HepG2 (cell line): ENCODE results near the gene ASCC2. TPM values are rescaled to one million over a fixed set of nuclear protein-coding genes. Genes with fewer than 3 reads are reported as not detected.

Source experiments
- ATAC-seq: fragments of 200-7000 bp; cut with Tn5 transposase; 3 replicates; pipeline ENCODE4 v1.9.1; 2020; ENCODE audit warnings: mild to moderate bottlenecking, moderate library complexity
- BruUV-seq: library from RNA; stranded (reverse); fragments of 400-500 nt; replicated peaks from 2 replicates; lab custom pipeline; 2021; lab: Mats Ljungman, UMichigan
- CTCF ChIA-PET: fragments of 300-600 bp; formaldehyde crosslinking; extraction: SDS; loops from one replicate; lab custom pipeline; 2021; ENCODE audit warnings: low total read pairs, inconsistent platforms, low intra/inter-chr PET ratio; lab: Yijun Ruan, JAX
- POLR2A ChIA-PET: fragments of 350-600 bp; sonication (Branson Sonifier 250); formaldehyde crosslinking; loops from one replicate; lab custom pipeline; 2020; ENCODE audit warnings: antibody characterized with exemption, inconsistent platforms; lab: Yijun Ruan, JAX
- DNase-seq: peaks from one replicate; pipeline ENCODE4 v3.0.0-alpha.2; 2015; ENCODE audit warnings: low spot score
- FAIRE-seq: peaks from 3 replicates; lab custom pipeline; 2011; peaks lifted over from hg19 to GRCh38; lab: Jason Lieb, UNC
- H2AFZ ChIP-seq: one replicate; pipeline ENCODE4 v1.6.1; 2011; ENCODE audit warnings: low read length, inconsistent platforms
- H3K27ac ChIP-seq: fragments of 300-600 bp; 3 replicates; pipeline ENCODE4 v1.8.0; 2011; ENCODE audit warnings: mixed run types, mild to moderate bottlenecking, mixed read lengths, low read length, inconsistent platforms; ENCODE audit not compliant: insufficient read depth; ENCODE audit errors: extremely low read length
- H3K27me3 ChIP-seq, 2 experiments: fragments of 200-600 bp in 1 of 2; 2 replicates in 1 of 2; 3 replicates in 1 of 2; pipeline versions ENCODE4 v1.6.0 to v1.8.0; 2011; ENCODE audit warnings: low read length in 2 of 2, mild to moderate bottlenecking in 2 of 2, moderate library complexity in 2 of 2, inconsistent platforms in 1 of 2; ENCODE audit not compliant: insufficient read depth in 2 of 2, control insufficient read depth in 1 of 2
- H3K36me3 ChIP-seq, 2 experiments: fragments of 200-600 bp in 1 of 2; replicated peaks in 1 of 2; 2 replicates in 1 of 2; 3 replicates in 1 of 2; pipeline versions ENCODE4 v1.5.1 to v1.8.0; 2011; ENCODE audit warnings: low read length in 2 of 2, inconsistent platforms in 1 of 2; ENCODE audit not compliant: insufficient read depth in 2 of 2, control insufficient read depth in 1 of 2
- H3K4me1 ChIP-seq: 2 replicates; pipeline ENCODE4 v1.5.1; 2012; ENCODE audit warnings: low read length, inconsistent platforms; ENCODE audit not compliant: insufficient read depth
- H3K4me2 ChIP-seq: 2 replicates; pipeline ENCODE4 v1.6.0; 2011; ENCODE audit warnings: low read depth, low read length, inconsistent platforms
- H3K4me3 ChIP-seq, 3 experiments: fragments of 200-600 bp in 1 of 3; sonication (generic), shearing (Covaris generic) in 1 of 3; replicated peaks in 1 of 3; 2 replicates each; pipeline ENCODE4 v1.5.1; 2011 to 2016; ENCODE audit warnings: low read length in 3 of 3, inconsistent platforms in 2 of 3, low read depth in 2 of 3, mild to moderate bottlenecking in 2 of 3, control low read depth in 1 of 3, mixed read lengths in 1 of 3; ENCODE audit not compliant: insufficient read depth in 1 of 3
- H3K79me2 ChIP-seq: one replicate; pipeline ENCODE4 v1.6.1; 2011; ENCODE audit warnings: low read length, inconsistent platforms; ENCODE audit not compliant: insufficient read depth
- H3K9ac ChIP-seq: 2 replicates; pipeline ENCODE4 v1.6.0; 2011; ENCODE audit warnings: mild to moderate bottlenecking, low read depth, low read length, inconsistent platforms; ENCODE audit not compliant: insufficient read depth
- H3K9me3 ChIP-seq: 2 replicates; pipeline ENCODE4 v1.5.1; 2012; ENCODE audit warnings: mild to moderate bottlenecking, low read length
- H4K20me1 ChIP-seq: 2 replicates; pipeline ENCODE4 v1.6.0; 2011; ENCODE audit warnings: inconsistent platforms, mild to moderate bottlenecking, low read length, moderate library complexity; ENCODE audit not compliant: insufficient read depth
- AKAP8 ChIP-seq: sonication (generic); formaldehyde crosslinking; IDR thresholded peaks from 2 replicates; pipeline ENCODE4 v1.5.1; 2020; ENCODE audit warnings: mild to moderate bottlenecking, missing genetic modification reagents
- HIVEP1 ChIP-seq: sonication (generic); formaldehyde crosslinking; IDR thresholded peaks from 2 replicates; pipeline ENCODE4 v1.4.0; 2020; ENCODE audit warnings: mild to moderate bottlenecking, missing genetic modification reagents
- KLF13 ChIP-seq: sonication (generic); formaldehyde crosslinking; IDR thresholded peaks from 2 replicates; pipeline ENCODE4 v1.4.0; 2020; ENCODE audit warnings: mild to moderate bottlenecking, missing genetic modification reagents
- MATR3 ChIP-seq: sonication (generic); formaldehyde crosslinking; IDR thresholded peaks from 2 replicates; pipeline ENCODE4 v1.4.0; 2020; ENCODE audit warnings: missing genetic modification reagents
- MXD4 ChIP-seq: IDR thresholded peaks from 2 replicates; pipeline ENCODE4 v1.6.1; 2016; ENCODE audit warnings: mild to moderate bottlenecking, missing biosample characterization, missing genetic modification reagents
- PCBP2 ChIP-seq: fragments of 200-400 bp; formaldehyde crosslinking; optimal IDR thresholded peaks from 2 replicates; pipeline ENCODE3; 2018; ENCODE audit warnings: low read length, low read depth; ENCODE audit not compliant: poor library complexity, severe bottlenecking
- ZBTB38 ChIP-seq: sonication (generic); formaldehyde crosslinking; IDR thresholded peaks from 2 replicates; pipeline ENCODE4 v1.5.1; 2020; ENCODE audit warnings: mild to moderate bottlenecking, missing genetic modification reagents
- ZNF274 ChIP-seq: sonication (generic); formaldehyde crosslinking; IDR thresholded peaks from 2 replicates; pipeline ENCODE4 v1.5.1; 2020; ENCODE audit warnings: mild to moderate bottlenecking, missing genetic modification reagents
- ZNF367 ChIP-seq: sonication (generic); formaldehyde crosslinking; IDR thresholded peaks from 2 replicates; pipeline ENCODE4 v1.4.0; 2020; ENCODE audit warnings: missing genetic modification reagents, borderline replicate concordance
- ZNF383 ChIP-seq: sonication (generic); formaldehyde crosslinking; IDR thresholded peaks from 2 replicates; pipeline ENCODE4 v1.4.0; 2020; ENCODE audit warnings: missing genetic modification reagents, mild to moderate bottlenecking, borderline replicate concordance
- ZNF772 ChIP-seq: sonication (generic); formaldehyde crosslinking; IDR thresholded peaks from 2 replicates; pipeline ENCODE4 v1.5.0; 2020; ENCODE audit warnings: mild to moderate bottlenecking, missing genetic modification reagents
- in situ Hi-C: cut with HindIII; loops from 2 replicates; pipeline ENCODE4 v1.10.0; 2017; ENCODE audit warnings: low pct_unique_long_range_greater_than_20kb; ENCODE audit not compliant: extremely low pct_ligation_motif_present
- intact Hi-C: fragments of 100-400 bp; cut with micrococcal nuclease; formaldehyde crosslinking; loops from one replicate; pipeline ENCODE4 v1.10.0; 2022; ENCODE audit not compliant: unreplicated experiment
- polyA plus RNA-seq, 8 experiments: library from polyadenylated mRNA; depleted of rRNA in 3 of 8; stranded (reverse) in 7 of 8; unstranded in 1 of 8; fragments of >200 nt; fragmentation: Illumina TruSeq in 4 of 8; extraction: Trizol in 4 of 8; gene quantifications; 2 replicates each; pipeline versions ENCODE4 v1.2.1 to v1.2.3, GENCODE V29; 2011 to 2016; ENCODE audit warnings: low read depth in 4 of 8, missing spikeins in 1 of 8, mixed read lengths in 1 of 8; ENCODE audit not compliant: insufficient read depth in 1 of 8
- total RNA-seq, 5 experiments: library from RNA; depleted of rRNA; stranded (reverse); fragments of >200 nt; fragmentation: Illumina TruSeq; extraction: Trizol; gene quantifications; 2 replicates each; pipeline ENCODE4 v1.2.3, GENCODE V29; 2016; ENCODE audit warnings: low read depth in 1 of 5
- TF ChIP-seq, protein P1 (sequence below): sonication (generic); formaldehyde crosslinking; conservative IDR thresholded peaks from 2 replicates; pipeline ENCODE4 v1.4.0; 2020; ENCODE audit warnings: missing genetic modification reagents
- TF ChIP-seq, protein P2 (sequence below): sonication (generic); formaldehyde crosslinking; IDR thresholded peaks from 2 replicates; pipeline ENCODE4 v1.9.0; 2021; ENCODE audit warnings: missing genetic modification reagents, mild to moderate bottlenecking, borderline replicate concordance
- TF ChIP-seq, protein P3 (sequence below): sonication (generic); formaldehyde crosslinking; IDR thresholded peaks from 2 replicates; pipeline ENCODE4 v1.4.0; 2020; ENCODE audit warnings: missing genetic modification reagents
- TF ChIP-seq, protein P4 (sequence below): sonication (generic); formaldehyde crosslinking; IDR thresholded peaks from 2 replicates; pipeline ENCODE4 v1.5.1; 2020; ENCODE audit warnings: mild to moderate bottlenecking, missing genetic modification reagents
- TF ChIP-seq, protein P5 (sequence below): sonication (generic); formaldehyde crosslinking; IDR thresholded peaks from 2 replicates; pipeline ENCODE4 v1.5.0; 2020; ENCODE audit warnings: missing genetic modification reagents, mild to moderate bottlenecking, borderline replicate concordance

The ASCC2 gene
- total and polyA plus RNA-seq, 2 of the 13 experiments (the other 11 are each of a cell fraction or from before 2014, with no cell fraction given): 26.2 to 26.3 TPM

DNA sequence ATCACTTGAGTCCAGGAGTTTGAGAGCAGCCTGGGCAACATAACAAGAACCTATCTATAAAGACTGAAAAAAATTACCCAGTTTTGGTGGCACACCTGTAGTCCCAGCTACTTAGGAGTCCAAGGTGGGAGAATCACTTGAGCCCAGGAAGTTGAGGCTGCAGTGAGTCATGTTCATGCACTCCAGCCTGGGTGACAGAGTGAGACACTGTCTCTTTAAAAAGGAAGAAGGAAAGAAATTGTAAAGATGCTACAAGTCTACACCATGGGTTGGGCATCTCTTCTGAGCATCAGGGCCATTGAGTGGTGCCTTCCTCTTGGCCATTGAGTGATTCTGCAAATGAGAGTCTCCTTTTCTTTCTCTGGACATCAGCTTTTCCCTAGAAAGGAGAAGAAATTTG lies 29.2 kb upstream of the ASCC2 start:
- H3K9ac ChIP-seq: no peak overlapping the region
- H3K36me3 ChIP-seq: no peaks in the 10 kb centered on the region
- H2AFZ ChIP-seq: no peak overlapping the region
- H3K4me1 ChIP-seq: peaks cover 34% of the 10 kb centered on the region
- POLR2A ChIA-PET: no interaction called here
- FAIRE-seq: no peak
- no peak overlapping the region for H3K4me2 ChIP-seq
- in situ Hi-C loops: no loop called here
- no TSS peak for BruUV-seq
- H3K9me3 ChIP-seq: no peaks in the 10 kb centered on the region
- no peaks in the 10 kb centered on the region for H4K20me1 ChIP-seq
- no peak for DNase-seq
- CTCF ChIA-PET: no interaction called here
- ATAC-seq: no peak
- intact Hi-C loops: no loop called here
- H3K79me2 ChIP-seq: no peaks in the 10 kb centered on the region
- no peaks in the 10 kb centered on the region; a peak in 1 of 5 replicates for H3K27me3 ChIP-seq
- no peak overlapping the region for H3K4me3 ChIP-seq
- H3K27ac ChIP-seq: no peak overlapping the region
- TF ChIP-seq PCBP2 (no peak), ZNF772 (CRISPR knock-in tag) (no peak), ZNF367 (no peak), HIVEP1 (CRISPR knock-in tag) (no peak), MXD4 (no peak), ZBTB38 (CRISPR knock-in tag) (no peak), MATR3 (no peak), KLF13 (CRISPR knock-in tag) (no peak), ZNF383 (no peak), AKAP8 (no peak), ZNF274 (CRISPR knock-in tag) (no peak)
- TF ChIP-seq, protein P1, sequence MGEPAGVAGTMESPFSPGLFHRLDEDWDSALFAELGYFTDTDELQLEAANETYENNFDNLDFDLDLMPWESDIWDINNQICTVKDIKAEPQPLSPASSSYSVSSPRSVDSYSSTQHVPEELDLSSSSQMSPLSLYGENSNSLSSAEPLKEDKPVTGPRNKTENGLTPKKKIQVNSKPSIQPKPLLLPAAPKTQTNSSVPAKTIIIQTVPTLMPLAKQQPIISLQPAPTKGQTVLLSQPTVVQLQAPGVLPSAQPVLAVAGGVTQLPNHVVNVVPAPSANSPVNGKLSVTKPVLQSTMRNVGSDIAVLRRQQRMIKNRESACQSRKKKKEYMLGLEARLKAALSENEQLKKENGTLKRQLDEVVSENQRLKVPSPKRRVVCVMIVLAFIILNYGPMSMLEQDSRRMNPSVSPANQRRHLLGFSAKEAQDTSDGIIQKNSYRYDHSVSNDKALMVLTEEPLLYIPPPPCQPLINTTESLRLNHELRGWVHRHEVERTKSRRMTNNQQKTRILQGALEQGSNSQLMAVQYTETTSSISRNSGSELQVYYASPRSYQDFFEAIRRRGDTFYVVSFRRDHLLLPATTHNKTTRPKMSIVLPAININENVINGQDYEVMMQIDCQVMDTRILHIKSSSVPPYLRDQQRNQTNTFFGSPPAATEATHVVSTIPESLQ: no peak
- TF ChIP-seq, protein P2, sequence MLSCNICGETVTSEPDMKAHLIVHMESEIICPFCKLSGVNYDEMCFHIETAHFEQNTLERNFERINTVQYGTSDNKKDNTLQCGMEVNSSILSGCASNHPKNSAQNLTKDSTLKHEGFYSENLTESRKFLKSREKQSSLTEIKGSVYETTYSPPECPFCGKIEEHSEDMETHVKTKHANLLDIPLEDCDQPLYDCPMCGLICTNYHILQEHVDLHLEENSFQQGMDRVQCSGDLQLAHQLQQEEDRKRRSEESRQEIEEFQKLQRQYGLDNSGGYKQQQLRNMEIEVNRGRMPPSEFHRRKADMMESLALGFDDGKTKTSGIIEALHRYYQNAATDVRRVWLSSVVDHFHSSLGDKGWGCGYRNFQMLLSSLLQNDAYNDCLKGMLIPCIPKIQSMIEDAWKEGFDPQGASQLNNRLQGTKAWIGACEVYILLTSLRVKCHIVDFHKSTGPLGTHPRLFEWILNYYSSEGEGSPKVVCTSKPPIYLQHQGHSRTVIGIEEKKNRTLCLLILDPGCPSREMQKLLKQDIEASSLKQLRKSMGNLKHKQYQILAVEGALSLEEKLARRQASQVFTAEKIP: no peak
- TF ChIP-seq, protein P3, sequence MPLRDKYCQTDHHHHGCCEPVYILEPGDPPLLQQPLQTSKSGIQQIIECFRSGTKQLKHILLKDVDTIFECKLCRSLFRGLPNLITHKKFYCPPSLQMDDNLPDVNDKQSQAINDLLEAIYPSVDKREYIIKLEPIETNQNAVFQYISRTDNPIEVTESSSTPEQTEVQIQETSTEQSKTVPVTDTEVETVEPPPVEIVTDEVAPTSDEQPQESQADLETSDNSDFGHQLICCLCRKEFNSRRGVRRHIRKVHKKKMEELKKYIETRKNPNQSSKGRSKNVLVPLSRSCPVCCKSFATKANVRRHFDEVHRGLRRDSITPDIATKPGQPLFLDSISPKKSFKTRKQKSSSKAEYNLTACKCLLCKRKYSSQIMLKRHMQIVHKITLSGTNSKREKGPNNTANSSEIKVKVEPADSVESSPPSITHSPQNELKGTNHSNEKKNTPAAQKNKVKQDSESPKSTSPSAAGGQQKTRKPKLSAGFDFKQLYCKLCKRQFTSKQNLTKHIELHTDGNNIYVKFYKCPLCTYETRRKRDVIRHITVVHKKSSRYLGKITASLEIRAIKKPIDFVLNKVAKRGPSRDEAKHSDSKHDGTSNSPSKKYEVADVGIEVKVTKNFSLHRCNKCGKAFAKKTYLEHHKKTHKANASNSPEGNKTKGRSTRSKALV: no peak
- TF ChIP-seq, protein P4, sequence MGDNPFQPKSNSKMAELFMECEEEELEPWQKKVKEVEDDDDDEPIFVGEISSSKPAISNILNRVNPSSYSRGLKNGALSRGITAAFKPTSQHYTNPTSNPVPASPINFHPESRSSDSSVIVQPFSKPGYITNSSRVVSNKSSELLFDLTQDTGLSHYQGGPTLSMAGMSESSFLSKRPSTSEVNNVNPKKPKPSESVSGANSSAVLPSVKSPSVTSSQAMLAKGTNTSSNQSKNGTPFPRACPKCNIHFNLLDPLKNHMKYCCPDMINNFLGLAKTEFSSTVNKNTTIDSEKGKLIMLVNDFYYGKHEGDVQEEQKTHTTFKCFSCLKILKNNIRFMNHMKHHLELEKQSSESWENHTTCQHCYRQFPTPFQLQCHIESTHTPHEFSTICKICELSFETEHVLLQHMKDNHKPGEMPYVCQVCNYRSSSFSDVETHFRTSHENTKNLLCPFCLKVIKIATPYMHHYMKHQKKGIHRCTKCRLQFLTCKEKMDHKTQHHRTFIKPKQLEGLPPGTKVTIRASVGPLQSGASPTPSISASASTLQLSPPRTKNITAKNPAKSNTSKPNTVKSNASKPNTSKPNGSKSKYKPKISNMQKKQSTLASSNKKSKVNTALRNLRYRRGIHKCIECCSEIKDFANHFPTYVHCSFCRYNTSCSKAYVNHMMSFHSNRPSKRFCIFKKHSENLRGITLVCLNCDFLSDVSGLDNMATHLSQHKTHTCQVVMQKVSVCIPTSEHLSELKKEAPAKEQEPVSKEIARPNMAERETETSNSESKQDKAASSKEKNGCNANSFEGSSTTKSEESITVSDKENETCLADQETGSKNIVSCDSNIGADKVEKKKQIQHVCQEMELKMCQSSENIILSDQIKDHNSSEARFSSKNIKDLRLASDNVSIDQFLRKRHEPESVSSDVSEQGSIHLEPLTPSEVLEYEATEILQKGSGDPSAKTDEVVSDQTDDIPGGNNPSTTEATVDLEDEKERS (CRISPR knock-in tag): no peak
- TF ChIP-seq, protein P5, sequence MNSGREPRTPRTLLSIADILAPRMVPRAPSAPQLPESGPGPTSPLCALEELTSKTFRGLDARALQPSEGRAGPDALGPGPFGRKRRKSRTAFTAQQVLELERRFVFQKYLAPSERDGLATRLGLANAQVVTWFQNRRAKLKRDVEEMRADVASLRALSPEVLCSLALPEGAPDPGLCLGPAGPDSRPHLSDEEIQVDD (CRISPR knock-in tag): no peak
